Psoas muscle (tissue), 8 donors: ENCODE results near the gene PCBP3. TPM values are rescaled to one million over a fixed set of nuclear protein-coding genes. Genes with fewer than 3 reads are reported as not detected.

Experiments
- ATAC-seq, 4 donors: fragments of 200-7000 bp; cut with Tn5 transposase; one replicate each; pipeline ENCODE4 v1.9.1; 2020; ENCODE audit warnings: moderate library complexity in 3 of 4, mild to moderate bottlenecking in 2 of 4
- DNase-seq, 2 donors: peaks; one replicate each; pipeline ENCODE4 v3.0.0-alpha.2; 2020
- H3K27ac ChIP-seq: fragments of 200-600 bp; one replicate; pipeline ENCODE4 v1.8.0; 2022
- H3K27me3 ChIP-seq, 3 donors: fragments of 200-600 bp in 1 of 3; one replicate each; pipeline versions ENCODE4 v1.6.1 to v1.8.0; 2013 to 2022; ENCODE audit warnings: low read length in 2 of 3, mild to moderate bottlenecking in 2 of 3, moderate library complexity in 1 of 3; ENCODE audit not compliant: insufficient read depth in 3 of 3
- H3K36me3 ChIP-seq, 2 donors: fragments of 200-600 bp in 1 of 2; one replicate each; pipeline versions ENCODE4 v1.6.1 to v1.8.0; 2013 to 2022; ENCODE audit warnings: low read depth in 1 of 2, mild to moderate bottlenecking in 1 of 2, moderate library complexity in 1 of 2; ENCODE audit not compliant: insufficient read depth in 1 of 2
- H3K4me1 ChIP-seq: fragments of 200-600 bp; one replicate; pipeline ENCODE4 v1.8.0; 2022
- H3K4me3 ChIP-seq: fragments of 200-600 bp; one replicate; pipeline ENCODE4 v1.8.0; 2022; ENCODE audit warnings: mild to moderate bottlenecking
- H3K9me3 ChIP-seq: fragments of 200-600 bp; one replicate; pipeline ENCODE4 v1.8.0; 2022
- CTCF ChIP-seq: fragments of 200-600 bp; IDR thresholded peaks from one replicate; pipeline ENCODE4 v1.8.0; 2022; ENCODE audit warnings: antibody characterized with exemption
- WGBS, 3 donors: extraction: QIAGEN DNeasy Blood & Tissue Kit; methylation state at CpG; one replicate each; pipeline versions ENCODE4 v1.1.6 to v1.1.7; 2013; 5-methylcytosine and 5-hydroxymethylcytosine counted together
- intact Hi-C, 2 donors: fragments of 100-400 bp; cut with DNase I; formaldehyde crosslinking; loops; one replicate each; pipeline versions ENCODE4 v1.11.0 to v1.14.2; 2022
- polyA plus RNA-seq, 3 donors: library from polyadenylated mRNA; stranded (reverse); fragments of 200-250 nt; gene quantifications; one replicate each; pipeline ENCODE4 v1.2.3, GENCODE V29; 2013
- total RNA-seq, 4 donors: library from RNA; stranded (reverse); fragmentation: NEBNext Ultra II Directional in 2 of 4; extraction: Animal tissue kit (Norgen Biotek cat#: 25700) in 2 of 4; gene quantifications; one replicate each; pipeline versions ENCODE4 v1.2.1 to v1.2.4, GENCODE V29; 2021 to 2023
- donor health status: healthy with polysubstance abuse.
- donor health status: DM: no; HTN: no; CAD: no; lungs with moderate emphysema.
- donor health status: Bipolar disorder and iron deficiency.
- donor health status: healthy.
- donor health status: DM: yes; HTN: yes; CAD: no.
- donor health status: DM: no; HTN: no; CAD: no.
- donor health status: DM: no; HTN: no; CAD: no.
- donor health status: DM: yes; HTN: yes; CAD: no.

Gene PCBP3
- total and polyA plus RNA-seq, 7 donors, result 0.10 to 0.91 (median 0.33) TPM; not detected in 1

DNA sequence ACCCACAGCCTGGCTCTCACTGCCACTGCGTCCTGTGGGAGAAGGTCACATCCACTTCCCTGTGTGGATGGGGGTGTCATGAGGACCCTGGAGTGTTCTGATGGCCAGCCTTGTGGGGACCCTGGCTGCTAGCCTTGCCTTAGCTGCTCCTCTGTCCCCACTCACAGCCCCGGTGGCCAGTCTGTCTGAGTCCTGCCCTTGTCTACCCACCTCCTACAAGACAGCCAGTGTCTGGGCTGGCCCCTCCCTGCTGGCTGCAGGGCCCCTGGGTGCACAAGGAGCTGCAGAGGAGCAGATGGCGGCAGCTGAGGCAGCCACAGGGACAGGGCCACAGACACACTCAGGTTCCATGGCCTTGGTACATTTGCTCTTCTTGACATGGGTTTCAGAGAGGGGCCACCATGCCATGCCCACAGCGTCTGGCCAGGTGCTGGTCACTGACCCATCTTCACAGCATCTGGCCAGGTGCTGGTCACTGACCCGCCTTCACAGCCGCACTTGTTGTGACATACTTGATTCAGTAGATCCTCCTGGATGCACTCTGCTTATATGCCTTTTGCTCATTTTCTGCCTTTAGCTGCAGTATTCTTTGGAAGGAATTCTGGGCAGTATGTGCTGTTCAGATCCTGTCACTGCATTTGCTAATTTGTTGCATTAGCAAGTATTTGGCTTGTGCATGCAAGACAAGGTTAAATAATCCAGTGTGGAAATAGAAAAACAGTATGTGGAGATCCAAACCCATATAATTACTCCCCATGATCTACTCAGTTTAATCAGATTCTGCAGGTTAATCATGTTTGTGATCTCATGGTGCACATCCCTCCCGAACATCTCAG lies 157.8 kb downstream of the PCBP3 start:
- Histone ChIP-seq H3K9me3 (no peaks in the 10 kb centered on the region), H3K4me3 (no peak overlapping the region), H3K4me1 (no peaks in the 10 kb centered on the region), H3K36me3 (no peaks in the 10 kb centered on the region), H3K27me3 (peaks cover 0 to 14% (median 7%) of the 10 kb centered on the region in 3 donors), H3K27ac (no peak overlapping the region)
- ATAC-seq (no peak), DNase-seq (no peak)
- TF ChIP-seq CTCF, result no peak
- 80 to 83% (median 83%) methylated on average over 7 of the region's 7 CpGs for WGBS, 3 donors
- intact Hi-C loops, result no loop called here

DNA sequence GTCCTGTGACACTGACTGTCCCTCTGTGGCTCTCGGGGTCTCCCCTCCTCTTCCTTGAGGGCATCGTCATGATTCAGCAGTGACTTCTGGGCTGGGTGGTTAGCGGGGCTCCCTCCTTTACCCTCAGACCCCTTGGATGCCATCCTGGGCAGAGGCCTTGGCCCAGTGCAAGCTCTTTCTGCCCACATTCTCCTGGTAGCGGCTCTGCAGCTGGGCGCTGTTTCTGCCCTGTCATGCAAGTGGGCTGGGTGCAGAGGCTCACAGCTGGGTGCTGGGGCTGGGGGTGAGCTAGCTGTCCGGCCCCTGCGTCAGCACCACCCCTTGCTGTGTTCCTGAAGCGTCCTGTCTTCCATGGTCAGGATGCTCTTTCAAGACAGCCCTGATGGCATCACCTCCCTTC lies 158.5 kb downstream of the PCBP3 start:
- ATAC-seq (no peak), DNase-seq (no peak)
- WGBS, 3 donors, result 84 to 90% (median 90%) methylated on average over 8 of the region's 8 CpGs
- Histone ChIP-seq H3K36me3 (no peaks in the 10 kb centered on the region), H3K4me3 (no peak overlapping the region), H3K27ac (no peak overlapping the region), H3K4me1 (no peaks in the 10 kb centered on the region), H3K27me3 (peaks cover 0 to 17% (median 10%) of the 10 kb centered on the region in 3 donors), H3K9me3 (no peaks in the 10 kb centered on the region)
- intact Hi-C loops, result no loop called here
- no peak for TF ChIP-seq CTCF

GRCh38 chr21:45802425-45802824 lies 158.9 kb downstream of the PCBP3 start:
- ATAC-seq (no peak), DNase-seq (no peak)
- Histone ChIP-seq H3K4me3 (no peak overlapping the region), H3K4me1 (no peaks in the 10 kb centered on the region), H3K36me3 (no peaks in the 10 kb centered on the region), H3K27me3 (peaks cover 0 to 16% (median 10%) of the 10 kb centered on the region in 3 donors), H3K9me3 (no peaks in the 10 kb centered on the region), H3K27ac (no peak overlapping the region)
- TF ChIP-seq CTCF, result no peak
- 60 to 65% (median 61%) methylated on average over 9 of the region's 9 CpGs for WGBS, 3 donors
- intact Hi-C loops, result no loop called here

GRCh38 chr21:45802956-45803617 lies 159.6 kb downstream of the PCBP3 start:
- intact Hi-C loops, result no loop called here

More at GRCh38 chr21:45802956-45803617, 159.6 kb downstream of the PCBP3 start:
- H3K27ac ChIP-seq, result no peak overlapping the region
- H3K4me1 ChIP-seq, result no peaks in the 10 kb centered on the region
- 67 to 70% (median 69%) methylated on average over 8 of the region's 8 CpGs for WGBS, 3 donors
- no peak overlapping the region for H3K4me3 ChIP-seq
- H3K36me3 ChIP-seq, result no peaks in the 10 kb centered on the region
- no peak for TF ChIP-seq CTCF
- ATAC-seq, result no peak
- H3K27me3 ChIP-seq, result peaks cover 0 to 16% (median 10%) of the 10 kb centered on the region in 3 donors
- DNase-seq, result no peak
- H3K9me3 ChIP-seq, result no peaks in the 10 kb centered on the region
